OCI-LY7 (cell line): Measurements from ENCODE around the gene CARD16.

Experiments used
- CTCF ChIP-seq: fragments of 200-600 bp; sonication (generic); conservative IDR thresholded peaks from 2 replicates; pipeline ENCODE4 v1.5.1; 2014; ENCODE audit warnings: mild to moderate bottlenecking, antibody characterized with exemption, low read length, moderate library complexity, mixed read lengths
- EZH2phosphoT487 ChIP-seq: fragments of 200-600 bp; sonication (generic); IDR thresholded peaks from 2 replicates; pipeline ENCODE4 v1.6.1; 2018; ENCODE audit warnings: low read depth, borderline replicate concordance, mild to moderate bottlenecking, mixed run types, antibody characterized with exemption, low read length, moderate library complexity, mixed read lengths

GRCh38 chr11:105034813-105035620, 10.1 kb downstream of the CARD16 start, which contains the start of gene CASP1:
- TF ChIP-seq CTCF: no peak
- no peak for TF ChIP-seq EZH2phosphoT487
